ENCODE data around the gene ADAMTS17.

The ADAMTS17 gene

DNA sequence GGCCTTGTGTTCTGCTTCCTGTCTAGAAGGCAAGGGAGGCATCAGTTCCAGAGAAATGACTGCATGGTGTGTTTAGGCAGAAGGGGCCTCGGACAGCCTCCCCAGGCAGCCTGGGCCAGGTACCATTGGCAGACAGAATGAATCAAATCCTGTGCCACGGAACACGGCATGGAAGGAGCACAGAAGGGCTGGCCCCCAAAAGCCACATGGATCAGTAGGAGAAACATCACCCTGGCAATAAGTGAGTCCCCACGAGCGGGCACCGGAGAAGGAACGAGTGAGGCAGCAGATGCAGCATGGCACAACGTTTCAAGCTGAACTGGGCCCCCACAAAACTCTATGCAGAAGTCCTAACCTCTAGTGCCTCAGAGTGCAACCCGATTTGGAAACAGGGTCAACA lies 223.2 kb downstream of the ADAMTS17 start:
- DNase-seq = no peak

DNA sequence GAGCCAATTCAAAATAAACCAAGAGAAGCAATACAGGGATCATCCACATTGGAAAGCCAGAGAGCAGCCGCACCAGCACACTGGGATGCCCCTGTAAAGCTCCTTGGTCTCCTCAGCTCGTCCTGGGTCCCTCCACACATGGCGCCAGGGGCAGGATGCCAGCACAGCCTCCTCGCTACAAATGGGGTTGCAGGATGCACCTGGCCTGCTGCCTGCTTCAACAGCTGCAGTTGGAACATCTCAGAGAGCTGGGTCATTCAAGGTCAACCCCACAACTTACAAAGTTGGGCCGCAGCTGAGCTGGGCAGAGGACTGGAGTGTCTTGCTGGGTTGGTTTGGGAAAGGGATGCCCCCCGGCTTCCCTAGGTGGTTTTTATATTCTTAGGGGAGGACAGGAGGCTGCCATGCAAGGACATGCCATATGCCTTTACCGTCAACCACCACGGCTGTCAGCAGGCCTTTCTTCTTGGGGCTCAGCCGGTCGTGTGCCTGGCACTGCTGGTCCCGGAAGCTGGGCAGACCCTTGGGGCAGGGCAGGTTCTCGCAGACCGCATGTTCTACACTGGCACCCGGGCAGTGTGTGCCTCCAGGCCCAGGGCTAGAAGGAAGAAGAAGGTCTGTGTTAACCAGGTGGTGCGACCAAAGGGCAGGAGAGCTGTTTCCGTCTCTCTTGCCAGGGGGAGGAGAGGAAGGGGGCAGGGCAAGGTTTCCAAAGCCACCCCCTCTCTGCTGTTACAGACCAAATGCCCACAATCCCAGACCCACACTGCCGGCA lies 225.2 kb downstream of the ADAMTS17 start:
- DNase-seq = no peak

DNA sequence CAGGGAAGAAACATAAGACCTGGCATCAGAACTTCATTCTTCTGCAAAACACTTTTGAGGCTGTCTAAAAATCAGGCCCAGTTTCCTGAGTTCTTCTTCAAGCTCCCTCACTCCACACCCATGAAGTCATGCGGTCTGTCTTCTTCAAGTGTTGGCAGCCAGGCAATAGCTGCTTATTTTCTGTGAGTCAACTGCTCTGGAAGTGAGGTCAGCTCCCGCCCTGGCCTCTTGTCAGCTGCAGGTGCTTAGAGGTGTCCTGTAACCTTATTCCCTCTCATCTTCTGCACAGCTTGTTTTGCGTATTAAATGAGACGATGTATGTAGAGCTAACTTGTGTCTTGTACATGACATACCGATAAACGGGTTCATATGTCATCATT lies 226.1 kb downstream of the ADAMTS17 start:
- DNase-seq = no peak

DNA sequence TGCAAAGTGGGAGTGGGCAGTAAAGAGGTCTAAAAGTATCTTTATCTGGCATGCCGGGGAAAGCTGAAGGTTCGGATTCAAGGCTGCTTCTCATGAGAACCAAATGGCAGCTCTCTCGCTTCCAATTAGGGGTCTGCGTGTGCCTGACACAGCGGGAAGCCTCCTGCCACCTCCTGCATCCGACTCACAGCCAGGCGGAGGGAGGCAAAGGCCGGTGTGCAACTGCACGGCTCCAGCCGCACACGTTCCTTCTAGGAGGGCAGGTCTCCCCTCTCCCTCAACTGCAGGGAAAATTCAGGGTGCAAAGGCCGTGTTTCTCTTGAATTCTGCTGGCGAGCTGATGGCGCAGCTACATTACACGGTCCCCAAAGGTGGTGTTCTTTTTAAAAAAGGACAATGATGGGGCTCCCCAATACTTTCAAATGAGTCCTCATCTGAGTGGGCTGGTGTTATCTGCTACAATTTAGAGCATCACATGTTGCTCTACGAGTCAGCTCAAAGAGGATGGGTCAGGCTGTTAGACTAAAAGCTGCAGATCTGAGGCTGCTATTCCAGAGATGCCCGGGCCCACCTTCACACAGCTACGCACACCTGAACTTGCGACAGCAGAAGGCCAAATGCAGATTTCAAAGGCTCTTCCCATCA lies 226.6 kb downstream of the ADAMTS17 start:
- no peak for DNase-seq

DNA sequence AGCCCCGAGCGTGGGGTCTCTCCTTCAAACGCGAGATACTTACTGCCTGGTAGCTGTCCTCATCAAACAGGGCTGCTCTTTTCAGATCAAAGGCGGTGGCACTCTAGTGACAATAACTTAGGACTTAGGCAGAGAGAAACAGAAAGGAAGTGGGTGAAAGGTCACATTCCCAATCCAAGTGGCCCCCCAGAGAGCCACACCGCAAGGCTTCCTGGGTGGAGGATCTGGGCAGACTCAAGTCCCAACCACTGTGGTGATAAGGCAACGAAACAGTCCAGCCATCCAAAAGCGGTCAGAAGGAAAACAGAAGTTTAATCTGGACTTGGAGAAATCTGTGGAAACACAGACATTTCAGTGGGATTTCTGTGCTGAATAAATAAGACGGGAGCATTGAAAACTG lies 227.2 kb downstream of the ADAMTS17 start:
- DNase-seq = no peak

- DNase-seq = no peak
These were observed 227.7 kb downstream of the ADAMTS17 start for GRCh38 chr15:100114100-100114499.

DNA sequence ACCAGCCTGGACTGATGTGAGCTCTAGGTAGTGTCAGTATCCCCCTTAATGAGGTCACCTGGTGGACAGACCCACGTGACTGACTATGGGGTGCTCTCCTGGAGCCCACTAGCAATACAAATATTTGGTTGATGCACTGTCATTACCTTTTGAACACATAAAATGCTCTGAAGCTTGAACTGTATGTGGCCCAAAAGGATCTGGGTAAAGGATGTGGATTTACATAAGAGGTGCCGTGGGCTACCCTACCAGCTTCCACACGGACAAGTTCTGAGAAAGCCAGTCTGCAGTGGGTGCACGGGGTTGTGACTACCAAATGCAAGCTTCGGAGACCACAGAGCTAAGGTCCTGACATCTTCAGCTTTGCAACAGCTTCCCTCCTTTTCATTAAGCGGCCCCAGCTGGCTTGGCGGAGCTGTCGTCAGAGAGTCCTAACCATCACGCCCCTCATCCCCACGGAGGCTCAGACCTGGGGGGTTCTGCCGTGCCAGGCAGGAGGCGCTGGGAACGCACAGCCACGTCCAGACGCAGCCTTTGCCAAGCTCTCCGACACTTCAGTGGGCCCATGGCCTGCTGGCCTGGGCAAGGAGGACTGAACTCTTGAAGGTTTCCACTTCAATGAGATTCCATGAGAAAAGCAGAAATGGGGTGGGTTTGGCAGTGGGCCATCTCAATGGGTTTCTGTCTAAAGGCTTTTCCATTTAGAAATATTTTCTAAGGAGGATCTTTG lies 228.3 kb downstream of the ADAMTS17 start:
- DNase-seq = no peak

DNA sequence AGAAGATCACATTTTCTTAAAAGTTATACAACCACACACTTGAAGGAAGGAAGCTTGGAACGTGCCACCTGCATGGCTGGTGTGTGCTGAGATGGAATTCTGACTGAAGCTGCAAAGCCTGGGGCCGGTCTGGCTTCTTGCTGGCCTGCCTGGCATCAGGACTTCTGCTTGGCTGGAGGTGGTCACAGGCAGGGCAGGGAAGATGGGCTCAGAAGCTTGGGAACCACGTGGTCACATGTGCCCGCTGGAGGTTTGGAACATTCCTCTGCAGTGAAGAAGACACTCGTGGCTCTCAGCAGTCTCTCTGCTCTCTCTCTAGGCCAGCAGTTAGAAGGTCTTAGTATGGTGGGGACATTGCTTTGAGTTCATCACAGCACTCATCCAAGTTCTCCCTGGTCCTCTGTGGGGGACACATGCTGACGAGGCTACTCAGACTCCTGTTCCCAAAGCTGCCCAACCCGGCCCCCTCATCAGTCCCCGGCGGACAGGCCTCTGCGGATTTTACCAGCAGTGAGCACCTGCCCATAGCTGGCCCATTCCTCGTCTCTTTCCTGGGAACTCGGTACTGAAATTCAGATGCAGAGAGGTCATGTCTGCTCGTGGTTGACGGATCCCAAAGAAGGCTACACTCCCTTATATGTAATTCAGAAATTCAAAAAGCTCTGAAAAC lies 229.0 kb downstream of the ADAMTS17 start:
- DNase-seq = no peak

GRCh38 chr15:100112061-100112420 lies 229.7 kb downstream of the ADAMTS17 start:
- DNase-seq = no peak

DNA sequence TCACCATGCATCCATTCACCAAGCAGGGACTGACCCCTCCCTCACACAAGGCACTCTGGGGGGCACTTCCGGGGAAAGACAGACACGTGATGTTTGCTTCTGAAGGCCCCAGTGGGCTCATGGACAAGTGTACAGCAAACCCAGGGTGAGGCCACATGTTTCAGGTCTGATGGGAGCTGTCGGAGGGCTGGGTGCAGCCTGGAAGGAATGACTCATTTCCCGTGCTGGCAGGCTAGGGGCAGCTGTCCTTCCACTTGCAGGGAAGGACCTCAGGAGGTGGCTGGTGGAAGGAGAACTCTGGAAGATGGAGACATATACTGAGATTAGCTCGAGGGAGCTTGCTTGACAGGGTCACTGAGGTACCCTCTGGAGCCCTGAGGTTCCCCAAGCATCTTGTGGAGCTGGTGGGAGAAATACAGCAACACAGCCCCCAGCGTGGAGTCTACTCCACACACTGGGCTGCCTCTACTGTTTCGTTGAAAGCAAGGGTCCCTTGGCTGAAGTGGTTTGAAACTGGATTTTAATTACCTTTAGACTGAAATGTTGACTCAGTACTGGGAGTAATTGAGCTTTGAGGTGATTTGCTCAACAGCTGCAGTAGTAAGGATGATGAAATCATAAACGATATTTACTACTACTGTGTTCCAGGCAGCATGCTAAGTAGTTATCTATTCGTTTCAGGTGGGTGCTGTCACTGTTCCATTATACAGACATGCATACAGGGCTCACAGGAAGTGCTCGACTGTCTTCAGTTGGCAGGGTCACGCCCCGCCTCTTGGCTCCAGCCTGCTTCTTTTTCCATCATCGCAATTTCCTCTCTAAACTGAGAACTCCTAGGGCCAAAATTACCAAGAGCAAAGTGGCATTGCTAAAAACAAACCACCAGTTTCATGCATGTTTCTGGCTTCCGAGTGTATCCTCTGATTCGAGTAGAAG lies 230.4 kb downstream of the ADAMTS17 start:
- no peak for DNase-seq

DNA sequence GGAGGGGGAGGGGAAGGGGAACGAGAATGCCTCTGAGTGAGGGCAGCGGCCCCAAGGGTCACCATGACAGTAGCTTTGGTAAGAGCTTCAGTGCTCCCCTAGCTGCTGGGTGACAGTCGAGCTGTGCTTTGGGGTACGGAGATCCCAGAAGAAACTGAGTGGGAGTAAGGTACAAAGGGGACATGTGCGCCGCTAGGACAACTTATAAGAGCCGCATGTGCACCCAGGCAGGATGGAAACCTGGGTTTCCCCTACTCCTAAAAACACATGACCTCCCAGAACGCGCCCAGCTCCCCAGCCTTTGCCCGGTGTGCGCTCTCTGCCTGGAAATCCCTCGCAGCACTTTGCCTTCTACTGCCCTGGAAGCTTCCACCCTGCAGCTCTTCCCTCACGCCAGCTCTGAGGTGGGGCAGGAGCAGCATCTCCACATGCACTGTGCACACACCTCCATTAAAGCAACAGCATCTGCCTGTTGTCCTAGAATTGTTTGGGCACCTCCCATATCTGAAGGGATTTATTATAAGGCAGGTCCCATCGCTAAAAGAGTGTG lies 232.2 kb downstream of the ADAMTS17 start:
- DNase-seq = no peak

DNA sequence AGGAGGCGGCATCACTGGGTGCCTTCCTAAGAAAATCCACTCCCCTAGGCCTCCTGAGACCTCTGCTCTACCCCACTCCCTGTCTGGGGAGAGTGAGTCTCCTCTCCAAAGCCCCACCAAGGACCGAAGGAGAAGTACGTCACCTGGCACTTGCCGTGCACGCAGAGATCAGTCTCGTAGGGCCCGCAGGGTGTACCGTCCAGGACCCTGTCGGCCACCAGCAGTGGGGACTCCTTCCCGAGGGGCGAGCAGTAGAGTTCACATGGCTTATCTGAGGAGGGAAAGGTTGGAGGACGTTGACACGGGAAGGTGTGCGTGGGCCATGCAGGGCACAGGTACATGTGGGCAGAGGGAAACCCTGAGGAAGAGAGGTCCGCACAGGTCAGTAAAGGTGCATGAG lies 232.9 kb downstream of the ADAMTS17 start:
- no peak for DNase-seq

- DNase-seq = no peak
These were observed 233.4 kb downstream of the ADAMTS17 start for GRCh38 chr15:100108346-100108745.

DNA sequence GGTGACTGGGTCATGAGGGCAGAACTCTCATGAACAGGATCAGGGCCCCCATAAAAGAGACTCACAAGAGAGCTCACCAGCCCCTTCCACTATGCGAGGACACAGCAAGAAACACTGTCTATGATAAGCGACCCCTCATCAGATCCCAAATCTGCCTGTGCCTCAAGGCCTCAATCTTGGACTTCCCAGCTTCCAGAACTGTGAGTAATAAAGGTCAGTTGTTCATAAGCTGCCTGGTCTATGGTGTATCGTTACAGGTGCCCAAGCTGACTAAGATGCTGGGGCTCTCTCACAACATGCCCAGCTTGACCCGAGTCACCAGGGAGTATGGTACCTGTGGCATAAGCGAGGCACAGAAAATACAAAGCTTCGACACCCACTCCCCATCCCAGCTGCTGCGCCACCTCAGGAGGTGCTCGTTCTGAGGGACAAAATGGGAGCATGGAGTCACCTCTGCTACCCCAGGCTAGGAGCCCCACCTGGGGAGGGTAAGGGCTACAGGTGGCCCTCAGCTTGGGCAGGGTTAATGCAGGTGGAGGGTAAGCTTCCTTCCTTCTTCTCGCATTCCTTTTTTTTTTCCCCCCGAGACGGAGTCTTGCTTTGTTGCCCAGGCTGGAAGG lies 234.1 kb downstream of the ADAMTS17 start:
- no peak for DNase-seq

GRCh38 chr15:100107151-100107550 lies 234.6 kb downstream of the ADAMTS17 start:
- DNase-seq = no peak

DNA sequence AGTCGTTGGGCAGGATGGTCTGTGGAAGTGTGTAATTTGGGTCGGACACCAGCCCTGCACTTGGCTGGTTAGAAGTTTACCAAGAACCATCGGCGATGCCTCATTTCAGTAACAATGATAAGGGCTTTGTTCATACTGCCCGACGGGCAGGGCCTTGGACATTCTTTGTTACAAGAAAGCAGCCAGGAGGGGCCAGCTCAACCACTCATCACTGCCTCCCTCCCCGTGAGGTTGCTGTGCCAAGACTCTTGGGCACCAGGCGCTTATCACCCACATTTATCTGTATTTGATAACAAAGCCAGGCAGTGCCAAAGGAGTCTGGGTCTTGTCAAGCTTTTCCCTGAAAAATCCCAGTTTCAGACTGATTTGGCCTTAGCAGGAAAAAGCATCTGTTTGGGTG lies 235.0 kb downstream of the ADAMTS17 start:
- DNase-seq = no peak

GRCh38 chr15:100105101-100105500 lies 236.7 kb downstream of the ADAMTS17 start:
- DNase-seq = no peak

GRCh38 chr15:100104245-100104644 lies 237.5 kb downstream of the ADAMTS17 start:
- no peak for DNase-seq

GRCh38 chr15:100103828-100104227 lies 237.9 kb downstream of the ADAMTS17 start:
- DNase-seq = no peak

DNA sequence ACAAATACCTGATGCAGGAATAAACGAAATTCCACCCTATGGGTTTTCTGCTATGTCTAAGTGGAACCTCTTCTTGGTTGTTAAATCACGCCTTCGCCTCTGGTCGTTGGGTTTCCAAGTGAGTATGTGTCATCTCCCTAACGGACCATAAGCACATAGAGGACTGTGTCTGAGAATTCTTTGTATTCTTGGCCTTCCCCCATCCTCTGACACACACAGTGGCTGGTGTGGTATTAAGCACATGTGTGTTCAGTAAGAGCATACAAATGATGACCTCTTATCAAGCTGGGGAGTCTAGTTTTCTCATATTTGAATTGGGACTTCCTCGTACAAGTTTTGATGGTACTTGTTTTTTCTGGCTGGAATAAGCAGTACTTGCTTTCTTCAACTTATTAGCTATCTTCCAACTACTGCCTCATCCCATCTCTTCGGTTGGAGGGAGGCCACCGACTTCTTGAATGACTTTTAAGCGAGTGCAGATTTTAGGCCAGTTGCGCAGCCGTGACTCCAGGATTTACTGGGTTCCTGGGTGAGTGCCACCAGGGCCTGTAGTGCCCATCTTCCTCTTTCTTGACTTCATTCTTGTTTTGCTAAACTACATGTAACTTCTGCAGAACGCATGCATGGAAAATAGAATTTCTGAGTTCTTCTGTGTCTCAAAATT lies 240.2 kb downstream of the ADAMTS17 start:
- DNase-seq = no peak

DNA sequence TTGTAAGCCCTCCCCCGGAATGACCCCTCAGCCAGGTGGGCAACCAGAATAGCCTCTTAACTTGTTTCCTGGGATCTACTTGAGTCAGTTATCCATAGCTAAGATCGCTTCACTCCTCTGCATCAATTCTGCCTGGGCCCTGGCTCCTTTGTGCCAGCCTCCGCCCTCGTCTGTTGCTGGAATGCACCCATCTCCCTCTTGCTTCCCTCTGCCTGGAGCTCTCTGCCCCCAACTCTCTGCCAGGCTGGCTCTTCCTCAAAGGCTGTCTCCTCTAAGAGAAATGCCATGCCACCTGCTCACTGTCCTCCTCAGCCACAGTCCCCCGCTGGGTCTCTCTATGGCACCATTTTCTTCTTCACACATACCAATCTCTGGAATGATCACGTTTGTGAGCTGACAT lies 240.8 kb downstream of the ADAMTS17 start:
- no peak for DNase-seq

Data from inflammatory macrophage treated with lipopolysaccharide for 1 hour (primary cell).